Placental epithelial cell (primary cell): Measurements from ENCODE around the gene TFCP2L1. TPM values are rescaled to one million over a fixed set of nuclear protein-coding genes. Genes with fewer than 3 reads are reported as not detected.

Experiments used
- total RNA-seq: library from RNA; depleted of rRNA; stranded (reverse); fragments of >200 nt; gene quantifications from 2 replicates; pipeline ENCODE4 v1.2.3, GENCODE V29; 2012

Gene TFCP2L1
- under 0.01 and 0.11 TPM in 2 replicates for total RNA-seq

GRCh38 chr2:121284463-121285449 lies at the start of gene TFCP2L1:
Gene TFCP2L1 (minus strand): TSS chr2:121285202. CDS start chr2:121285109, 93 bp downstream.

Other genes with a start within 250 kb of the TFCP2L1 start
- under 0.01 TPM in 1 of 2 replicates, not detected in the other for gene RNU4ATAC, start 245.7 kb upstream of the TFCP2L1 start, total RNA-seq